Activated T-helper 1 cell treated with anti-CD3 and anti-CD28 coated beads, Interleukin-12 subunit alpha, Interleukin-12 subunit beta, Interleukin-2, Interleukin-4 antibody, amounts not matched to agents 30 ng/mL and 10 ng/mL and 1 ng/mL, durations not matched to agents 14 hours and 24 hours and 36 hours (primary cell): ENCODE results near the gene DISC1. TPM values are rescaled to one million over a fixed set of nuclear protein-coding genes. Genes with fewer than 3 reads are reported as not detected.
"Not testable (repeated sequence)": the region's sequence is repeated elsewhere in the genome, so short reads cannot be mapped to it uniquely, and the experiment has no call there.

Experiments
- DNase-seq: peaks from one replicate; pipeline ENCODE4 v3.0.0; 2021; ENCODE audit warnings: low spot score
- H3K27ac Mint-ChIP-seq: one replicate; pipeline ENCODE4 v1.8.0; 2021; ENCODE audit warnings: mild to moderate bottlenecking, mixed read lengths
- H3K27me3 Mint-ChIP-seq: one replicate; pipeline ENCODE4 v1.8.0; 2022; ENCODE audit warnings: mild to moderate bottlenecking, moderate library complexity, mixed read lengths; ENCODE audit not compliant: insufficient read depth
- H3K36me3 Mint-ChIP-seq: one replicate; pipeline ENCODE4 v1.8.0; 2021; ENCODE audit warnings: low read depth, mixed read lengths
- H3K4me1 Mint-ChIP-seq: one replicate; pipeline ENCODE4 v1.8.0; 2021; ENCODE audit warnings: low read depth, mixed read lengths
- H3K4me3 Mint-ChIP-seq: one replicate; pipeline ENCODE4 v1.8.0; 2021; ENCODE audit warnings: mild to moderate bottlenecking, moderate library complexity, mixed read lengths
- H3K9me3 Mint-ChIP-seq: one replicate; pipeline ENCODE4 v1.8.0; 2021; ENCODE audit warnings: mixed read lengths
- intact Hi-C: fragments of 100-400 bp; cut with micrococcal nuclease; formaldehyde crosslinking; loops from one replicate; pipeline ENCODE4 v1.15.1; 2024
- total RNA-seq: library from RNA; stranded (reverse); gene quantifications from 2 replicates; pipeline ENCODE4 v1.2.3, GENCODE V29; 2022

The DISC1 gene
- total RNA-seq, 1 donor from 2014 or later = 3.3 TPM

DNA sequence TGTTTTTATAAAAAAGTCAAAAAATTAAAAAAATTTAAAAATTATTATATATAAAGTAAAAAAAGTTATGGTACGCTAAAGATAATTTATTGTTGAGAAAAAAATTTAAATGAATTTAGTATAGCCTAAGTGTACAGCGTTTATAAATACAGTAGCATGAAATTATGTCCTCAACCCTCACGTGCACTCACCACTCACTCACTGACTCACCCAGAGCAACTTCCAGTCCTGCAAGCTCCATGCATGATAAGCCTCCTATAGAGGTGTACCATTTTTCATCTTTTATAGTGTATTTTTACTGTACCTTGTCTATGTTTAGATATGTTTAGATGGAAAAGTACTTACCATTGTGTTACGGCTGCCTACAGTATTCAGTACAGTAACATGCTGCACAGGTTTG, 5.1 kb downstream of the DISC1 start:
- Mint-ChIP-seq H3K9me3 (no peaks in the 10 kb centered on the region), H3K4me3 (no peak overlapping the region), H3K27me3 (peaks cover 1% of the 10 kb centered on the region), H3K36me3 (peaks cover 4% of the 10 kb centered on the region), H3K4me1 (peaks cover 22% of the 10 kb centered on the region), H3K27ac (no peak overlapping the region)
- intact Hi-C loops = no loop called here
- DNase-seq = no peak

DNA sequence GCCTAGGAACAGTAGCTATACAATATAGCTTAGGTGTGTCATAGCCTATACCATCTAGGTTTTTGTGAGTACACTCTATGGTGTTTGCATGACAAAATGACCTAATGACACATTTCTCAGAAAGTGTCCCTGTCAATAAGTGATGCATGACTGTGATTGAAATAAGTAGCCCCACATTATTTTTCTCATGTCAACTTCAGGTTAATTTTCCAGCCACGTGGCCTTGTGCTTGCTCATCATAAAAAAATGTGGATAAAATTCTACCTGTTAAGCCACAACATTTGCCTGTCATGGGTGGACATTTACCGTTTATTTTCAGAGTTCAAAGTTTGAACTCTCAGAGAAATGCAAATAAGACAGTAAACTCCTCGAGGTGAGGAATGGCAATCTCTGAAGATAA, 5.5 kb downstream of the DISC1 start:
- peaks cover 4% of the 10 kb centered on the region for H3K36me3 Mint-ChIP-seq
- peaks cover 22% of the 10 kb centered on the region for H3K4me1 Mint-ChIP-seq
- no peak overlapping the region for H3K27ac Mint-ChIP-seq
- peaks cover 1% of the 10 kb centered on the region for H3K27me3 Mint-ChIP-seq
- H3K4me3 Mint-ChIP-seq = no peak overlapping the region
- intact Hi-C loops = no loop called here
- DNase-seq = no peak
- no peaks in the 10 kb centered on the region for H3K9me3 Mint-ChIP-seq

DNA sequence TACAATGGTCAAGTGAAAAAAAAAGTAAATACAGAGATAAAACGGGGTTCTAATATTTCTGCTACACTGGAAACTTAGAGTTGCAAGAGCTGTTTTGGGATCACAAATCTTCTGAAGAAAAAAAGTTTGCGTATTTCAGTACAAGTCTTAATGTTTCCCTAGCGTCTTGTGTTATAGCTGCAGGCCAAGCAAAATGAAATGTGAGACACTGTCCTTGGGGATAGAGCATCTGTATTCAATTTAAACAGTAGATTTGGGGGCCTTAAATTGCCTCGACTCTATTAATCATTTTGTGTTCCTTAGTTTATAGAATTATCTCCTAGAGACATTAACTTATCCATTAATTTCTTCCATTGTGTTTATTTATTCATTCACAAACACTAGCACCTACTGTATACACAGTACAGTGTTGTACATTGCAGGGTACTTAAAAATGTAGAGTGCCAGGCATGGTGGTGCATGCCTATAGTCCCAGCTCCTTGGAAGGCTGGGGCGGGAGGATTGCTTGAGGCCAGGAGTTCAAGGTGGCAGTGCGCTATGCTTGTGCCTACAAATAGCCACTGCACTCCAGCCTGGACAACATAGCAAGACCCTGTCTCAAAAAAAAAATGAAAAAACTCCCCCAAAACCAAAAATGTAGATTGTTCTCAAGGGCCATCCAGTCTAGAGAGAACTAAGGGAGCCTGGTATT, 7.9 kb downstream of the DISC1 start:
- H3K27me3 Mint-ChIP-seq = peaks cover 1% of the 10 kb centered on the region
- peaks cover 8% of the 10 kb centered on the region for H3K36me3 Mint-ChIP-seq
- intact Hi-C loops = no loop called here
- H3K27ac Mint-ChIP-seq = no peak overlapping the region
- peaks cover 9% of the 10 kb centered on the region for H3K4me1 Mint-ChIP-seq
- DNase-seq = no peak
- H3K4me3 Mint-ChIP-seq = no peak overlapping the region
- peaks cover 4% of the 10 kb centered on the region for H3K9me3 Mint-ChIP-seq

DNA sequence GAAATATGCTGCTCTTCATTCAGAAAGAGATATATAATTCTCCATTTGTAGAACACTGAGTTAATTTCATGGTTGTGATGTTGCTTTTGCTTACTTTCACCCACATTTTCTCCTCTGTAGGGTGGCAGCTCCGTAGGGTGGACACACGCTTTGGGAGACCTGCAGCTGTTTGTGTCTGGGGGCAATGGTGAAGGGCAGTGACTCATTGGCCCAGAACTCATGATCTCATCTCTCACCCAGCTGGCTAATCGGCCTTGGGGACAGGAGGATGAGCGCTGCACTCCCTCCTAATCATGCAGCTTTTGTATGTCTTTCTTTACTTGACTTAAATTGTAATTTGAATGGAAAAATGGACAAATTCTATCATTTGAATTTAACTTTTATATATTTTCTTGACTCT, 9.6 kb downstream of the DISC1 start:
- peaks cover 4% of the 10 kb centered on the region for H3K9me3 Mint-ChIP-seq
- H3K36me3 Mint-ChIP-seq = peaks cover 6% of the 10 kb centered on the region
- DNase-seq = no peak
- peaks cover 1% of the 10 kb centered on the region for H3K27me3 Mint-ChIP-seq
- H3K27ac Mint-ChIP-seq = no peak overlapping the region
- no peak overlapping the region for H3K4me3 Mint-ChIP-seq
- intact Hi-C loops = no loop called here
- H3K4me1 Mint-ChIP-seq = no peaks in the 10 kb centered on the region

DNA sequence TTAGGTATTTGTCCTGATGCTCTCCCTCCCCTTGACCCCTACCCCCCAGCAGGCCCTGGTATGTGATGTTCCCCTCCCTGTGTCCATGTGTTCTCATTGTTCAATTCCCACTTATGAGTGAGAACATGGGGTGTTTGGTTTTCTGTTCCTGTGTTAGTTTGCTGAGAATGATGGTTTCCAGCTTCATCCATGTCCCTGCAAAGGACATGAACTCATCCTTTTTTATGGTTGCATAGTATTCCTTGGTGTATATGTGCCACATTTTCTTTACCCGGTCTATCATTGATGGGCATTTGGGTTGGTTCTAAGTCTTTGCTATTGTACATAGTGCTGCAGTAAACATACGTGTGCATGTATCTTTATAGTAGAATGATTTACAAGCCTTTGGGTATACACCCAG, 10.3 kb downstream of the DISC1 start:
- intact Hi-C loops, H3K9me3 Mint-ChIP-seq, DNase-seq, H3K27ac Mint-ChIP-seq, H3K27me3 Mint-ChIP-seq, H3K4me1 Mint-ChIP-seq, H3K36me3 Mint-ChIP-seq, H3K4me3 Mint-ChIP-seq: not testable (repeated sequence)

DNA sequence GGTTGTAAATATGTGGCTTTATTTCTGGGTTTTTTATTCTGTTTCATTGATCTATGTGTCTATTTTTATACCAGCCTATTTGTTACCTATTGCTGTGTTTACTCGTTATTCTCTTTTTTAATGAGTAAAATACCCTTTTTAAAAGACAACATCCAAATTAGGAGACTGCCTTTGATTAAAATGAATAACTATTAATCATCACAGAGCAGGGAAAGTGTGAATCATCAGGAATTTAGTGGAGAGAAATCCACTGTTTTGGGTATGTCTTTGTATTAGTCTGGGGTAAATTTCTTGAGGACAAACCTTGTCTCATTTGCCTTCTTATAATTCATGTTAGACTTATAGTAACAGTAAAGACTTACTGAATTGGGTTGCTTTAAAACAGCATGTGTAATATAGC, 12.1 kb downstream of the DISC1 start:
- Mint-ChIP-seq H3K27ac (no peak overlapping the region), H3K27me3 (peaks cover 1% of the 10 kb centered on the region), H3K4me3 (no peak overlapping the region), H3K36me3 (peaks cover 4% of the 10 kb centered on the region), H3K9me3 (peaks cover 4% of the 10 kb centered on the region), H3K4me1 (no peaks in the 10 kb centered on the region)
- intact Hi-C loops = no loop called here
- no peak for DNase-seq

DNA sequence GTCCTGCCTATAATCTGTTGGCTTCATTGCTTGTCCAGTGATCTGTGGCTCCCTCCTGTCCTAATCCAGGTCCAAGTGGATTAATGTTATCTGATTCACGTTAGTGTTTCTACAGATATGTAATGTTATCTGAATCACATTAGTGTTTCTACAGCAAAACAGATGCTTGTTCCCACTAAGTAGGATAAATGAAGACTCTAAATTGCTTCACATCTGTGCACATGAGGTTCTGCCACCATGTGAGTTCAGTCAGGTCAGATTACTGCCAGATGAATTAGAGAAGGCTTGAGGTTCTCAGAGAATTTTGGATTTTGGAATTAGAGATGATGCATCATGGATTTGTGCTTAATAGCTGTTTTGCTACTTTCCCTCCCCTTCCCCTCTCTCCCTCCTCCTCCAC, 13.2 kb downstream of the DISC1 start:
- Mint-ChIP-seq H3K4me1 (no peaks in the 10 kb centered on the region), H3K27me3 (no peaks in the 10 kb centered on the region), H3K4me3 (no peak overlapping the region), H3K27ac (no peak overlapping the region), H3K9me3 (peaks cover 4% of the 10 kb centered on the region), H3K36me3 (peaks cover 5% of the 10 kb centered on the region)
- intact Hi-C loops = no loop called here
- no peak for DNase-seq

DNA sequence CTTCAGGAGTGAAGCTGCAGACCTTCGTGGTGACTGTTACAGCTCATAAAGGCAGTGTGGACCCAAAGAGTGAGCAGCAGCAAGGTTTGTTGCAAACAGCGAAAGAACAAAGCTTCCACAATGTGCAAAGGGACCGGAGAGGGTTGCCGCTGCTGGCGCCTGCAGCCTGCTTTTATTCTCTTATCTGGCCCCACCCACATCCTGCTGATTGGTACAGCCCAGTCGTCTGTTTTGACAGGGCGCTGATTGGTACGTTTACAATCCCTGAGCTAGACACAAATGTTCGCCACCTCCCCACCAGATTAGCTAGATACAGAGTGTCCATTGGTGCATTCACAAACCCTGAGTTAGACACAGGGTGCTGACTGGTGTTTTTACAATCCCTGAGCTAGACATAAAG, 14.9 kb downstream of the DISC1 start:
- H3K9me3 Mint-ChIP-seq, intact Hi-C loops, H3K36me3 Mint-ChIP-seq, DNase-seq, H3K27me3 Mint-ChIP-seq, H3K27ac Mint-ChIP-seq, H3K4me3 Mint-ChIP-seq, H3K4me1 Mint-ChIP-seq: not testable (repeated sequence)

DNA sequence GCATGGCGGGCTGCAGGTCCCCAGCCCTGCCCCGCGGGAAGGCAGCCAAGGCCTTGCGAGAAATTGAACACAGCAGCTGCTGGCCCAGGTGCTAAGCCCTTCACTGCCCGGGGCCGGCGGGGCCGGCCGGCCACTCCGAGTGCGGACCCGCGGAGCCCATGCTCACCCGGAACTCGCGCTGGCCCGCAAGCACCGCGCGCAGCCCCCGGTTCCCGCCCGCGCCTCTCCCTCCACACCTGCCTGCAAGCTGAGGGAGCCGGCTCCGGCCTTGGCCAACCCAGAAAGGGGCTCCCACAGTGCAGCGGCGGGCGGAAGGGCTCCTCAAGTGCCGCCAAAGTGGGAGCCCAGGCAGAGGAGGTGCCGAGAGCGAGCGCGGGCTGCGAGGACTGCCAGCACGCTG, 15.5 kb downstream of the DISC1 start:
- H3K27me3 Mint-ChIP-seq, H3K4me1 Mint-ChIP-seq, H3K27ac Mint-ChIP-seq, H3K4me3 Mint-ChIP-seq, H3K9me3 Mint-ChIP-seq, intact Hi-C loops, DNase-seq, H3K36me3 Mint-ChIP-seq: not testable (repeated sequence)

DNA sequence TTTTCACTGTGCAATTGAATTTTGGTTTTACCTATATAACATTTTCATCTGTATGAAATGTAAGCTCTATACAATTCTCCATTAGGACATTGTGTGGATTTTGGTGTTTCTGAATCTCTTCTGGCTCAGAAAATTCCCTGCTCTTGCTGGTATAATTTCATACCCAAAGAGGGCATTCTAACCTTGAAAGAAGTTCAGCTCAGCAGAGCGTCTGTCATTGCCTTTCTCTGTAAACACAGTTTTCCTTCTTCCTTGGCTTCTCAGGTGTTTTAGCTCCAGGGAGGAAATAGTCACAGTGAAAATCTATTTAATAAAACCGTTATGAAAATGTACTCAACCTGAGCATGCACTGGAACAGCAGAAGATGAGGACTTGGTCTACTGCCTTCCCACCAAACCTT, 16.0 kb downstream of the DISC1 start:
- Mint-ChIP-seq H3K4me1 (no peaks in the 10 kb centered on the region), H3K27ac (no peak overlapping the region), H3K9me3 (peaks cover 4% of the 10 kb centered on the region), H3K36me3 (peaks cover 5% of the 10 kb centered on the region), H3K4me3 (no peak overlapping the region), H3K27me3 (peaks cover 1% of the 10 kb centered on the region)
- intact Hi-C loops = no loop called here
- no peak for DNase-seq

DNA sequence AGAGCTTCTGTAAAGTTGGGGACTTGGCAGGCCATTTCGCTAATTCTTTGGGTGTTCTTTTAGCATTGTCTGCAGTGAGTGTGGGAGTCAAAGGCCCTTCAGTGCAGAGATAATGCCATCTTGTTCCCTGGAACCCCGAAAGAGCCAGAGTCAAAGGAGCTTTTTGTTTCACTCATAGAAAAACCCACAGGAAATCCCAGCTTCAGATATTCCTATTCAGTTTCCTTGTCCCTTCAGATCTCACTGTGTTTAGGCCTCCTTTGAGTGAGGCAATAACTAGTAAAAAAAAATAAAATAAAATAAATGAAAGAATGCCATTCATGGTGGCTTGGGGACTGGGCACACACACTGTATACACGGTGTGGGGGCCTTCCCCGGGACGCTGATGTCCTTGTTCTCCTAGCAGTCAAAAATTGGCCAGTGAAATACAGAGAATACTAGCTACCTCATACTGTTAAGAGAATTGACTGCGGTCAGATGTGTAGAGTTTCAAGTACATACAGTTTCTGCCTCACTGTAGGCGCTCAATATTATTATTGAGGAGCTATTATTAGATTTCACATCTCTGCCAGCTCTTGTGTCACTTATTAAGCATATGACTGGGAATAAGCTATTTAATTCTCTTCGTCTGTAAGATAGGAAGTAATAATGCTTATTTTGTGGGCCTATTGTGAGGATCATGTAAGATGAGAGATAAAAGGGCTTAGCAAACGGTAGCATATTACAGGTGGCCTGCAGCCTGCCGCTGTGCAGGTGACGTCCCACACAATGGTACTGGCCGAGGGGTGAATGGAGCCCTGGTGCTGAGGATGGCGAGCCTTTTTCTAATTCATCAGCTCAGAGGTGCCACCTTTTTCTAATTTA, 16.7 kb downstream of the DISC1 start:
- Mint-ChIP-seq H3K27me3 (peaks cover 4% of the 10 kb centered on the region), H3K9me3 (peaks cover 3% of the 10 kb centered on the region), H3K36me3 (peaks cover 5% of the 10 kb centered on the region), H3K27ac (no peak overlapping the region), H3K4me3 (no peak overlapping the region), H3K4me1 (no peaks in the 10 kb centered on the region)
- DNase-seq = no peak
- intact Hi-C loops = no loop called here

DNA sequence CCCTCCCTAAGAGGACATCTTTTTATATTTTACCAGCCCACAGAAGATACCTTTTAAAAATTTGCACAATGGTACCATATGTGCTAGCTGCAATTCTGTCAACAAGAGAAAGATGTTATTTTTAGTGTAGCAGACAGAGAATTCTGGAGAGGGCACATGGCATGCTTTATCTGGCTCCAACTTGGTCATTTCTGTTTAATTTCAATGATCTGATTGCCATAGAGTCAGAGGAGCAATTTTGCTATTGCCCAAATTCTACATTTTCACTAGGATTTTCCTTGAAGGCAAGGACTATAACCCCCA, 17.3 kb downstream of the DISC1 start:
- intact Hi-C loops = no loop called here
- H3K4me3 Mint-ChIP-seq = no peak overlapping the region
- H3K4me1 Mint-ChIP-seq = no peaks in the 10 kb centered on the region
- no peak overlapping the region for H3K27ac Mint-ChIP-seq
- peaks cover 3% of the 10 kb centered on the region for H3K9me3 Mint-ChIP-seq
- peaks cover 4% of the 10 kb centered on the region for H3K27me3 Mint-ChIP-seq
- peaks cover 8% of the 10 kb centered on the region for H3K36me3 Mint-ChIP-seq
- DNase-seq = no peak

DNA sequence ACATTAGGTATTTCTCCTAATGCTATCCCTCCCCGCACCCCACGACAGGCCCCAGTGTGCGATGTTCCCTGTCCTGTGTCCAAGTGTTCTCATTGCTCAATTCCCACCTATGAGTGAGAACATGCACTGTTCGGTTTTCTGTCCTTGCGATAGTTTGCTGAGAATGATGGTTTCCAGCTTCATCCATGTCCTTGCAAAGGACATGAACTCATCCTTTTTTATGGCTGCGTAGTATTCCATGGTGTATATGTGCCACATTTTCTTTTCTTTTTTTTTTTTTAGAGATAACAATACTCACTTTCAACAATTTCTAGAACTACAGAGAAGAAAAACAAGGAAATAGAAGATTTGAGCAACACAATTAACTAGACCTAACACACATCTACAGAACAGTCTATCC, 19.0 kb downstream of the DISC1 start:
- DNase-seq, H3K4me1 Mint-ChIP-seq, H3K27me3 Mint-ChIP-seq, H3K27ac Mint-ChIP-seq, H3K4me3 Mint-ChIP-seq, intact Hi-C loops: not testable (repeated sequence)
- Mint-ChIP-seq H3K9me3 (peaks cover 11% of the 10 kb centered on the region), H3K36me3 (peaks cover 14% of the 10 kb centered on the region)
